Epithelial cell of proximal tubule (primary cell): Measurements from ENCODE around the gene LARP1B. TPM values are rescaled to one million over a fixed set of nuclear protein-coding genes. Genes with fewer than 3 reads are reported as not detected.
"Not testable (repeated sequence)": the region's sequence is repeated elsewhere in the genome, so short reads cannot be mapped to it uniquely, and the experiment has no call there.

ENCODE experiments used
- DNase-seq: peaks from one replicate; pipeline ENCODE4 v3.0.0-alpha.2; 2011; ENCODE audit warnings: low read depth
- H3K4me3 ChIP-seq: 2 replicates; pipeline ENCODE4 v1.5.1; 2011; ENCODE audit warnings: low read depth, mild to moderate bottlenecking, low read length
- total RNA-seq: library from RNA; depleted of rRNA; stranded (reverse); fragments of >200 nt; gene quantifications from 2 replicates; pipeline ENCODE4 v1.2.3, GENCODE V29; 2015
- TF ChIP-seq, protein P1 (sequence below): conservative IDR thresholded peaks from 2 replicates; pipeline ENCODE4 v1.5.1; 2012; ENCODE audit warnings: low read depth, mild to moderate bottlenecking, low read length

The LARP1B gene
- total RNA-seq, 1 donor from 2014 or later, result 25.7 TPM

DNA sequence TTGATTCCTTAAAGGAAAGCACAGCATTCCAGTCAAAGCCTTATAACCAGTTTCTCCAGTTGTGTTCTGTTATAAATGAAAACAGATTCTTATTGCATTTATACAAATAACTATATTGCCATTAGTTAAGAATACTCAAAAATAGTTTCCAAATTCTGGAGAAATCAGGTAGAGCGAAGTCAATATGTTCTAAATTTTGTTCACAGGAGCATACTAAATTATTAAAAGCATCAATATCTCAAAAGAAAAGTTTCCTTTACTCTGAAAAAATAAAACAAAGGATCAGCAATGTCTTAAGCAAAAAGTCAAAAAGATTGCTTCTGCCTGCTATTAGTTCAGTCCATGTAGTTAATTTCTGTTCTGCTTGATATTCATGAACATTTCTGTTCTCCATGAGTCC, 186.8 kb downstream of the LARP1B start:
- DNase-seq, result no peak
- no peak overlapping the region for H3K4me3 ChIP-seq
- TF ChIP-seq, protein P1, sequence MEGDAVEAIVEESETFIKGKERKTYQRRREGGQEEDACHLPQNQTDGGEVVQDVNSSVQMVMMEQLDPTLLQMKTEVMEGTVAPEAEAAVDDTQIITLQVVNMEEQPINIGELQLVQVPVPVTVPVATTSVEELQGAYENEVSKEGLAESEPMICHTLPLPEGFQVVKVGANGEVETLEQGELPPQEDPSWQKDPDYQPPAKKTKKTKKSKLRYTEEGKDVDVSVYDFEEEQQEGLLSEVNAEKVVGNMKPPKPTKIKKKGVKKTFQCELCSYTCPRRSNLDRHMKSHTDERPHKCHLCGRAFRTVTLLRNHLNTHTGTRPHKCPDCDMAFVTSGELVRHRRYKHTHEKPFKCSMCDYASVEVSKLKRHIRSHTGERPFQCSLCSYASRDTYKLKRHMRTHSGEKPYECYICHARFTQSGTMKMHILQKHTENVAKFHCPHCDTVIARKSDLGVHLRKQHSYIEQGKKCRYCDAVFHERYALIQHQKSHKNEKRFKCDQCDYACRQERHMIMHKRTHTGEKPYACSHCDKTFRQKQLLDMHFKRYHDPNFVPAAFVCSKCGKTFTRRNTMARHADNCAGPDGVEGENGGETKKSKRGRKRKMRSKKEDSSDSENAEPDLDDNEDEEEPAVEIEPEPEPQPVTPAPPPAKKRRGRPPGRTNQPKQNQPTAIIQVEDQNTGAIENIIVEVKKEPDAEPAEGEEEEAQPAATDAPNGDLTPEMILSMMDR, result no peak

DNA sequence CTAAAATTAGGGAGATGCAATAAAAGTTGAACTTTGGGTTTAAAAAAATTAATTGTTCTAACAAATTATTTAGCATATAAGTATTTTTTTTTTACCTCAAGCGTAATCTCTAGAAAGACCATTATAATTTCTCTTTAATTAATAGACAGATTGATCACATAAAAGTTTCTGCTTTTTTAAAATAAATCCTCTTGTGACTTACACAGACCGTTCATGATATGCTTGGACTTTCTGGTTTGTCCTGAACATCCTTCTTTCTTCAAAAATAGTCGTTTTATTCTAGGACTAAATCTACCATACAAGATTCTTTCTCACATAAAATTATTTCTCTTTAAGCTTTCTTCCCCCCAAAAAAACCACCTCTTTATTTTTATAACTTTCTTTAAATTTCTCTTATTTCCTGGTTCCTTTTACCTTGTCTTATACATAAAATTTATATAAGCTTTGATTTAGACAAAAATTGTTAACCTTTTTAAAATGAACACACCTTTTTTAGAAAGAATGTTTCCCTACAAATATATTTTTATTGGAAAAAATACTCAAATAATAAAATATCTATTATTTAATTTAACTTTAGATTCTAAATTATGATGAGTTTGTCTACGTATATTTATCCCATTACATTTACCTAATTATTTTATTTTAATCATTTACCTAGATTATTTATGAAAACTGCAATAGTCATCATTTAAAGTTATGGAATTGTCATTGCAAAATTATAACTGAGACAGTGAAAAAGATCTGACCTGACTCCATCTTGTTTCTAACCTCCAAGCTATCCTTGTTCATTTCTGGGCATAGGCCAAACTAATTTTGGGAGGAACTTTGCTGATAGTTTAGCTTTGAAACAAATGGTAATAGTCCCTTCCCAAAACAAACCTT, 188.9 kb downstream of the LARP1B start:
- no peak overlapping the region for H3K4me3 ChIP-seq
- no peak for DNase-seq
- TF ChIP-seq, protein P1, result no peak

DNA sequence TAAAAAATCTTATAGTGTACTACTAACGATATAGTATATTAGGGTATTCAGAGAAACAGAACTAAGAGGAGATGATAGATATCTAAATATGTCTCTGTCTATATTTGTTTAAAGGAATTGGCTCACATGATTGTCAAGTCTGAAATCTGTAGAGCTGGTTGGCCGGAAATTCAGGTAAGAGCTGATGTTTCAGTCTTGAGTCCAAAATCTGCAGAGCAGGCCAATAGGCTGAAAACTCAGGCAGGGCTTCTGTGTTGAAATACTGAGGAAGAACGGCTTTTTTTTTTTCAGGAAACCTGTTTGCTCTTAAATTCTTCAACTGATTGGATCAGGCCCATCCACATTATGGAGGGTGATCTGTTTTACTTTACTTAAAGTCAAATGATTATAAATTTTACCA, 194.8 kb downstream of the LARP1B start:
- TF ChIP-seq, protein P1, result no peak
- no peak overlapping the region for H3K4me3 ChIP-seq
- no peak for DNase-seq

- no peak for DNase-seq
- TF ChIP-seq, protein P1, result no peak
- no peak overlapping the region for H3K4me3 ChIP-seq
Observed at GRCh38 chr4:128256539-128256938, 195.4 kb downstream of the LARP1B start.

DNA sequence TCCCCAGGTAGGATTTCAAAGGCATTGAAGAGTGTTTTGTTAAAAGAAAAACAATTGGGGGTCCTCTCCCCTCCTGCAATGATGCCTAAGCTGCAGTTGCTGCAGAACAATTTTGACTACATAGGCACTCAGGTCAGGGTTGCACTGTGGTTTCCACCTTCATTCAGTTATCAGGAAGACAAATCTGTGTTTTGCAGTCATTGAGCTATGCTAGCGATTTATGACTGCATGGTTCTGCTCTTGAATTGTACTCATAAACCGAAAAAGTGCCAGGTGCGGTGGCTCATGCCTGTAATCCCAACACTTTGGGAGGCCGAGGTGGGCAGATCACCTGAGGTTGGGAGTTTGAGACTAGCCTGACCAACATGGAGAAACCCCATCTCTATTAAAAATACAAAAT, 197.1 kb downstream of the LARP1B start:
- H3K4me3 ChIP-seq, DNase-seq: not testable (repeated sequence)

GRCh38 chr4:128259889-128260288, 198.8 kb downstream of the LARP1B start:
- H3K4me3 ChIP-seq, result not testable (repeated sequence)

More at GRCh38 chr4:128259889-128260288, 198.8 kb downstream of the LARP1B start:
- DNase-seq, result not testable (repeated sequence)

Other genes starting within 250 kb of the LARP1B start
- 27.9 and 29.0 TPM in 2 replicates for gene PLK4, start 180.4 kb upstream of the LARP1B start, total RNA-seq
- 10.3 and 12.2 TPM in 2 replicates for gene MFSD8, start 96.1 kb upstream of the LARP1B start, total RNA-seq
- 3.6 and 6.8 TPM in 2 replicates for gene ABHD18, start 95.9 kb upstream of the LARP1B start, total RNA-seq
- gene PGRMC2, start 226.5 kb downstream of the LARP1B start, total RNA-seq, result 7.7 and 14.0 TPM in 2 replicates